Transverse colon (tissue), 4 donors: ENCODE results near the gene EDDM13. TPM values are rescaled to one million over a fixed set of nuclear protein-coding genes. Genes with fewer than 3 reads are reported as not detected.

ENCODE experiments used
- DNase-seq: peaks from one replicate; pipeline ENCODE4 v3.0.0-alpha.2; 2019
- H3K27ac ChIP-seq, 4 donors: fragments of 200-600 bp; sonication (generic); 2 replicates each; pipeline ENCODE4 v1.5.1; 2016 to 2018; ENCODE audit warnings: inconsistent platforms in 4 of 4
- H3K27me3 ChIP-seq: fragments of 200-600 bp; sonication (generic); 2 replicates; pipeline ENCODE4 v1.5.1; 2017; ENCODE audit warnings: inconsistent platforms
- H3K36me3 ChIP-seq, 4 donors: fragments of 200-600 bp; sonication (generic); 2 replicates each; pipeline ENCODE4 v1.5.1; 2017 to 2019; ENCODE audit warnings: inconsistent platforms in 4 of 4
- H3K4me1 ChIP-seq, 4 donors: fragments of 200-600 bp; sonication (generic); 2 replicates each; pipeline ENCODE4 v1.5.1; 2017 to 2020; ENCODE audit warnings: inconsistent platforms in 4 of 4
- H3K4me3 ChIP-seq, 4 donors: fragments of 200-600 bp; sonication (generic); 1 replicate in 1 of 4; 2 replicates in 3 of 4; pipeline versions ENCODE4 v1.5.1 to v1.6.1; 2017 to 2019; ENCODE audit warnings: inconsistent platforms in 4 of 4
- H3K9me3 ChIP-seq, 2 donors: fragments of 200-600 bp; sonication (generic); 2 replicates each; pipeline ENCODE4 v1.5.1; 2017 to 2019; ENCODE audit warnings: inconsistent platforms in 2 of 2
- EP300 ChIP-seq: sonication (generic); formaldehyde crosslinking; IDR thresholded peaks from one replicate; pipeline ENCODE4 v1.6.1; 2017; ENCODE audit warnings: antibody characterized with exemption, low read depth
- POLR2A ChIP-seq: fragments of 450-650 bp; IDR thresholded peaks from one replicate; pipeline ENCODE4 v1.6.1; 2016; ENCODE audit warnings: antibody characterized with exemption, mild to moderate bottlenecking, moderate library complexity
- POLR2AphosphoS5 ChIP-seq, 3 donors: sonication (generic); formaldehyde crosslinking; IDR thresholded peaks; one replicate each; pipeline ENCODE4 v1.6.1; 2016; ENCODE audit warnings: antibody characterized with exemption in 3 of 3
- WGBS, 2 donors: methylation state at CpG; one replicate each; pipeline ENCODE4 v1.1.5; 2018; ENCODE audit warnings: low coverage in 1 of 2; 5-methylcytosine and 5-hydroxymethylcytosine counted together
- in situ Hi-C, 4 donors: fragments of 200-750 bp; cut with MboI; loops; one replicate each; pipeline versions ENCODE4 v1.15.0 to v1.15.1; 2017; ENCODE audit warnings: low sequenced_read_pairs in 3 of 4, low pct_ligation_motif_present in 1 of 4, low pct_unique_long_range_greater_than_20kb in 1 of 4
- intact Hi-C: fragments of 100-400 bp; cut with DNase I; formaldehyde crosslinking; loops from one replicate; pipeline ENCODE4 v1.15.1; 2023; ENCODE audit warnings: low total_unique reads
- total RNA-seq, 4 donors: library from RNA; depleted of rRNA; stranded (reverse); fragments of >200 nt; gene quantifications; one replicate each; pipeline ENCODE4 v1.1.0, GENCODE V29; 2016
- TF ChIP-seq, protein P1 (sequence below), 5 experiments: fragments of 200-600 bp in 3 of 5; fragments of 450-650 bp in 2 of 5; sonication (generic) in 3 of 5; IDR thresholded peaks; 1 replicate in 2 of 5; 2 replicates in 3 of 5; pipeline ENCODE4 v1.5.1; 2016 to 2017; ENCODE audit warnings: antibody characterized with exemption in 5 of 5, inconsistent platforms in 3 of 5, mild to moderate bottlenecking in 2 of 5, moderate library complexity in 1 of 5

Gene EDDM13
- total RNA-seq, 4 donors from 2014 or later: not detected

DNA sequence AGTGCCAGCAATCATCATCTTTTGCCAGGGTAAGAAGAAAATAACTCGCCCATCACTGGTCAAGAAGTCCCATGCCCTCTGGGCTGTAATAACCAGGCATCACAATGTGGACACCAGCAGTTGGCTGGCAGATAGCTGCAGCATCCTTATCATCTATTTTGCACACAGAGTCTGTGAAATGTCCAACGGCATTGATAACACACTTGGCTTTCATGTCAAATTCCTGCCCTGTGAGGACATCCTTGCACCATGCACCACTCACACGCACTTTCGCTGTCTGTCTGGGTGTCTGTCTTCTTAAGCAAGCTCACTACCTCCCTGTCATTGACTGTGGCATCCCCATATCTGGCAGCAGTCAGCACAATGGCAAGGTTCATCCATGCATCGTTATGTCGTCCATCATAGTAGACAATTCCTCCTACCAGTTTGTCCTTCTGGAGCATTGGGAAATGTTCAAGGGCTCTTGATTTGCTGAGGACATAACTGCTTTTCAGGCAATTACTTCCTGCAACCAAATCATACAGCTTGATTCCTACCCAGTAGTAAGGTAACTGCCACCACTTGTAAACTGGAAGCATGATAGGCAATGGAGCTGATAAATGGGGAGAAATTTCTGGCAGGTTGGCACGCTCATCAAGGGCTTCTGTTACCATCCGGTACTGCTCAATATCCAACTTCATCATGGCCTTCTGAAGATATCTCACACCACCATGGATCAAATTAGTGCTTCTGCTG is 48.9 kb downstream of the EDDM13 start:
- 87 to 100% methylated on average over 1 to 8 of the region's 8 CpGs for WGBS, 2 donors
- Histone ChIP-seq H3K4me1 (peaks cover 0 to 9% (median 0%) of the 10 kb centered on the region in 4 donors), H3K27me3 (no peaks in the 10 kb centered on the region), H3K4me3 (no peak overlapping the region), H3K9me3 (no peaks in the 10 kb centered on the region), H3K27ac (peak overlapping the region in 2 of 4 donors; percentile 33 to 37), H3K36me3 (no peaks in the 10 kb centered on the region)
- intact Hi-C loops (no loop called here), in situ Hi-C loops (loop anchor here in 1 of 4 donors (25.0 kb wide), 1 partner anchor 234 kb away; no protein-coding TSS in a partner anchor)
- DNase-seq: no peak
- TF ChIP-seq EP300 (no peak), POLR2A (no peak), POLR2AphosphoS5 (IDR thresholded peaks at IDR 0.05) (no peak)
- TF ChIP-seq, protein P1, sequence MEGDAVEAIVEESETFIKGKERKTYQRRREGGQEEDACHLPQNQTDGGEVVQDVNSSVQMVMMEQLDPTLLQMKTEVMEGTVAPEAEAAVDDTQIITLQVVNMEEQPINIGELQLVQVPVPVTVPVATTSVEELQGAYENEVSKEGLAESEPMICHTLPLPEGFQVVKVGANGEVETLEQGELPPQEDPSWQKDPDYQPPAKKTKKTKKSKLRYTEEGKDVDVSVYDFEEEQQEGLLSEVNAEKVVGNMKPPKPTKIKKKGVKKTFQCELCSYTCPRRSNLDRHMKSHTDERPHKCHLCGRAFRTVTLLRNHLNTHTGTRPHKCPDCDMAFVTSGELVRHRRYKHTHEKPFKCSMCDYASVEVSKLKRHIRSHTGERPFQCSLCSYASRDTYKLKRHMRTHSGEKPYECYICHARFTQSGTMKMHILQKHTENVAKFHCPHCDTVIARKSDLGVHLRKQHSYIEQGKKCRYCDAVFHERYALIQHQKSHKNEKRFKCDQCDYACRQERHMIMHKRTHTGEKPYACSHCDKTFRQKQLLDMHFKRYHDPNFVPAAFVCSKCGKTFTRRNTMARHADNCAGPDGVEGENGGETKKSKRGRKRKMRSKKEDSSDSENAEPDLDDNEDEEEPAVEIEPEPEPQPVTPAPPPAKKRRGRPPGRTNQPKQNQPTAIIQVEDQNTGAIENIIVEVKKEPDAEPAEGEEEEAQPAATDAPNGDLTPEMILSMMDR (IDR thresholded peaks at IDR 0.05): no peak

DNA sequence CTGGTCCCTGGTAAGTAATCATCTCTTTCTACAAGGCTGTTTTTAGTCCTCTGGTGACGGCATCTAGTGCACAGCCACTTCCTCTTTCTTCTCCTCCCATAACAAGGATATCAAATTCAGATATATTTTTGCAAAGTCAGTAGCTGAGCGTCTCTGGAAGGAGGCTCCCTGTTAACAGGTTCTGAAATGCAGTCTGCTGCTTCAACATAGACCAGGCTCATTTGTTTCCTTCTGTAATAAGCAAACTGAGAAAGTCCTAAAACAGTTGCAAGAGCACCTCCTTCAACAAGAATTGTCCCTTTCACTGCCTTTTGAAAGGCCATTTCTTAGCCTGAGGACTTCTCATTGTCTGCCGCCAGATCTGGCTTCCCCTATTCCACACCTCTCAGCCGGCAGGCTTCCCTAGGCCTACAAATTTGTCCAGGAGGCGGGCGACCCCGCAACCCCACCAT is 49.5 kb downstream of the EDDM13 start:
- no peaks in the 10 kb centered on the region for H3K36me3 ChIP-seq
- H3K27ac ChIP-seq: peak overlapping the region in 2 of 4 donors; percentile 33 to 37
- H3K27me3 ChIP-seq: no peaks in the 10 kb centered on the region
- no peak for DNase-seq
- H3K4me1 ChIP-seq: peaks cover 0 to 9% (median 0%) of the 10 kb centered on the region in 4 donors
- in situ Hi-C loops: loop anchor here in 1 of 4 donors (25.0 kb wide), 1 partner anchor 235 kb away; no protein-coding TSS in a partner anchor
- TF ChIP-seq, protein P1 (IDR thresholded peaks at IDR 0.05): no peak
- TF ChIP-seq POLR2AphosphoS5 (IDR thresholded peaks at IDR 0.05) (no peak), EP300 (no peak)
- intact Hi-C loops: no loop called here
- WGBS, 2 donors: 71% methylated on average over 7 of the region's 7 CpGs; no CpG with 5 or more reads in 1 of the 2 donors
- H3K4me3 ChIP-seq: no peak overlapping the region
- H3K9me3 ChIP-seq: no peaks in the 10 kb centered on the region

DNA sequence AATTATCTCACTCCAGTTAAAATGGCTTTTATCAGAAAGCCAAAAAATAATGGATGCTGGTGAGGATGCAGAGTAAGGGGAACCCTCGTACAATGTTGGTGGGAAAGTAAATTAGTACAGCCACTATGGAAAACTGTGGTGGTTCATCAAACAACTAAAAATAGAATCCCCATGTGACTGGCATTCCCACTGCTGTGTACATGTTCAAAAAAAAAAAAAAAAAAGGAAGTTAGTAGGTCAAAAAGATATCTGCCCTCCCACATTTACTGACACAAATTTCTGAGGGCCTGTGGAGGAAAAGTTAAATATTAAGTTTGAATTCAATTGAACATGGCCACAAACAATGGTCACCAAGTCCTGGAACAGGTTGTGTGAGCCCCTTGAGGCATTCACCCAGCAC is 51.9 kb downstream of the EDDM13 start:
- peaks cover 0 to 7% (median 0%) of the 10 kb centered on the region in 4 donors for H3K4me1 ChIP-seq
- intact Hi-C loops (no loop called here), in situ Hi-C loops (loop anchor here in 1 of 4 donors (25.0 kb wide), 1 partner anchor 237 kb away; no protein-coding TSS in a partner anchor)
- no peak overlapping the region for H3K4me3 ChIP-seq
- no peaks in the 10 kb centered on the region for H3K36me3 ChIP-seq
- DNase-seq: no peak
- no peak overlapping the region for H3K27ac ChIP-seq
- no peaks in the 10 kb centered on the region for H3K27me3 ChIP-seq
- H3K9me3 ChIP-seq: no peaks in the 10 kb centered on the region
- TF ChIP-seq EP300 (no peak), POLR2A (no peak), POLR2AphosphoS5 (IDR thresholded peaks at IDR 0.05) (no peak)
- TF ChIP-seq, protein P1 (IDR thresholded peaks at IDR 0.05): no peak
- WGBS, 2 donors: 48 to 64% methylated on average over 1 of the region's 1 CpG

DNA sequence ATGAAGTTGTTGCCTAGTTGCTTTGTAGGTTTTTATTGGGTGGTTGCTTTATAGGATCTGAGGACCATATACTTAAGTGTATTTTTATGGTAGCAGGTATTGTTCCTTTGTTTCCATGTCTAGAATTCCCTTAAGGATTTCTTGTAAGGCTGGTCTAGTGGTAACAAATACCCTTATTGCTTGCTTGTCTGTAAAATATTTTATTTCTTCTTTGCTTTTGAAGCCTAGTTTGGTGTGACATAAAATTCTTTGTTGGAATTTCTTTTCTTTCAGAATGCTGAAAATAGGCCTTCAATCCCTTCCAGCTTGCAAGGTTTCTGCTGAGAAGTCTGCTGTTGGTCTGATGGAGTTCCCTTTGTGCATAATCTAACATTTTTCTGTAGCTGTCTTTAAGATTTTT is 60.1 kb downstream of the EDDM13 start:
- intact Hi-C loops (no loop called here), in situ Hi-C loops (loop anchor here in 1 of 4 donors (25.0 kb wide), 1 partner anchor 270 kb away; no protein-coding TSS in a partner anchor)
- no peak overlapping the region for H3K27ac ChIP-seq
- peaks cover 0 to 9% of the 10 kb centered on the region in 2 donors for H3K9me3 ChIP-seq
- no peaks in the 10 kb centered on the region for H3K36me3 ChIP-seq
- H3K27me3 ChIP-seq: no peaks in the 10 kb centered on the region
- peaks cover 0 to 3% (median 0%) of the 10 kb centered on the region in 4 donors for H3K4me1 ChIP-seq
- no peak for DNase-seq
- H3K4me3 ChIP-seq: no peak overlapping the region
- TF ChIP-seq, protein P1 (IDR thresholded peaks at IDR 0.05): no peak
- no peak for TF ChIP-seq EP300
- no peak for TF ChIP-seq POLR2AphosphoS5 (IDR thresholded peaks at IDR 0.05)
